Prostate gland (tissue), 2 donors: ENCODE data around the gene WDFY2.

Source experiments
- POLR2AphosphoS5 ChIP-seq: sonication (generic); formaldehyde crosslinking; IDR thresholded peaks from one replicate; pipeline ENCODE4 v1.6.1; 2017; ENCODE audit warnings: antibody characterized with exemption
- TF ChIP-seq, protein P1 (sequence below), 4 experiments: fragments of 200-600 bp in 2 of 4; fragments of 450-650 bp in 2 of 4; sonication (generic) in 2 of 4; IDR thresholded peaks; 1 replicate in 3 of 4; 2 replicates in 1 of 4; pipeline ENCODE4 v1.5.1; 2016 to 2019; ENCODE audit warnings: antibody characterized with exemption in 4 of 4, mild to moderate bottlenecking in 2 of 4, moderate library complexity in 2 of 4

DNA sequence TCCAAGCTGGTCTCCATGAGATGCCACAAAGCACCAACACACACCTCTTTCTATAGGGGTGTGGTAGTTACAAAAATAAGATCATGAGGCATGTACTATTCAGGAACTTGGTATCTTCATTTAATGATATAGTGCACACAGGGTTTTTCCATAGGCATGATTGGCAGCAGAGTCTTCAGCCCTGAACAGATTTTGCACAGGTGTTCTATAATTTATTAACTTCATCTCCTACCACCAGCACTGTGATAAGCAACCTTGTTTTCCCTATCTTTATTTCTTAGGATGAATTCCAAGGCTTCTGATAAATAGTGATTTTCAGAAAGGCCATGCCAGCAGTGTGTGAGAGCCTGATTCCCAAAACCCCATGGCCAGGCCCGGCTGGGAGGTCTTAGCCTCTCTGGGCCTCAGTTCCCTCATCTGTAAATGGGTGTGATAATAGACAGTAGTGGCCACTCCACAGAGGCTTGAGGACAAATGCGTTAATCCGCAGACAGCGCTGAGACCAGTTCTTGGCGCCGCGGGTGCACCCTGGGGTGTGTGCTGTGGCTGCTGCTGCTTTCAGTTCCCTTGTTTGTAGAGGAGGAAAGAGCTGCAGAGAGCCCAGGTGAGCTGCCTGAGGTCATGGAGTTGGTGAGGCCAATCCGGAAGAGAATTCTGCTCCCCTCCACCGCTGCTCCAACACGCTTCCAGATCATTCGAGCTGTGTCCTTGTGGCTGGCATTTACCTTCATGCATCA is 186.6 kb downstream of the WDFY2 start:
- no peak for TF ChIP-seq POLR2AphosphoS5
- TF ChIP-seq, protein P1, sequence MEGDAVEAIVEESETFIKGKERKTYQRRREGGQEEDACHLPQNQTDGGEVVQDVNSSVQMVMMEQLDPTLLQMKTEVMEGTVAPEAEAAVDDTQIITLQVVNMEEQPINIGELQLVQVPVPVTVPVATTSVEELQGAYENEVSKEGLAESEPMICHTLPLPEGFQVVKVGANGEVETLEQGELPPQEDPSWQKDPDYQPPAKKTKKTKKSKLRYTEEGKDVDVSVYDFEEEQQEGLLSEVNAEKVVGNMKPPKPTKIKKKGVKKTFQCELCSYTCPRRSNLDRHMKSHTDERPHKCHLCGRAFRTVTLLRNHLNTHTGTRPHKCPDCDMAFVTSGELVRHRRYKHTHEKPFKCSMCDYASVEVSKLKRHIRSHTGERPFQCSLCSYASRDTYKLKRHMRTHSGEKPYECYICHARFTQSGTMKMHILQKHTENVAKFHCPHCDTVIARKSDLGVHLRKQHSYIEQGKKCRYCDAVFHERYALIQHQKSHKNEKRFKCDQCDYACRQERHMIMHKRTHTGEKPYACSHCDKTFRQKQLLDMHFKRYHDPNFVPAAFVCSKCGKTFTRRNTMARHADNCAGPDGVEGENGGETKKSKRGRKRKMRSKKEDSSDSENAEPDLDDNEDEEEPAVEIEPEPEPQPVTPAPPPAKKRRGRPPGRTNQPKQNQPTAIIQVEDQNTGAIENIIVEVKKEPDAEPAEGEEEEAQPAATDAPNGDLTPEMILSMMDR (IDR thresholded peaks at IDR 0.05), result no peak
